Measurements from ENCODE around the gene SUPV3L1. TPM values are rescaled to one million over a fixed set of nuclear protein-coding genes. Genes with fewer than 3 reads are reported as not detected.

Gene SUPV3L1
- total and polyA plus RNA-seq, 9 of the 15 experiments (the other 6 are each of a cell fraction or from before 2014, with no cell fraction given): 45.2 to 156 (median 92.6) TPM

GRCh38 chr10:69145864-69146263 is 34.2 kb upstream of the SUPV3L1 start:
- H4K20me1 ChIP-seq (replicated peaks; ENCODE audit: control insufficient read depth, insufficient read depth, low read length): no peaks in the 10 kb centered on the region
- no peak overlapping the region for H3K4me3 ChIP-seq
- H3K27me3 ChIP-seq (ENCODE audit: control insufficient read depth in 2 of 2, insufficient read depth in 2 of 2, low read length in 2 of 2): no peaks in the 10 kb centered on the region
- H3K36me3 ChIP-seq (ENCODE audit: control insufficient read depth, insufficient read depth, low read length): peaks cover 12% of the 10 kb centered on the region; the same call in 1 of the 3 replicates
- H3K4me1 ChIP-seq (replicated peaks in 1 of 2; ENCODE audit: control insufficient read depth in 2 of 2, insufficient read depth in 2 of 2, low read length in 2 of 2): no peaks in the 10 kb centered on the region; a peak in 1 of 5 replicates
- ATAC-seq (no peak), FAIRE-seq (no peak), DNase-seq (ENCODE audit: extremely low read depth in 1 of 4, low spot score in 3 of 4) (no peak)
- no peak overlapping the region for H3K4me2 ChIP-seq (ENCODE audit: insufficient read depth, low read length)
- peaks cover 85% of the 10 kb centered on the region for H3K79me2 ChIP-seq (ENCODE audit: control insufficient read depth, insufficient read depth, low read length)
- TF ChIP-seq ZNF24 (IDR thresholded peaks at IDR 0.05): peak; percentile 78
- no peak for TF ChIP-seq CHAMP1 (IDR thresholded peaks at IDR 0.05)
- 0 out of 2 replicates have a peak, but pooled peaks have one; percentile 19 for TF ChIP-seq ZNF507 (tag; conservative IDR thresholded peaks at IDR 0.05)
- no peak overlapping the region for H3K27ac ChIP-seq (ENCODE audit: extremely low read depth, low read depth, low read length)
- intact Hi-C loops (cut with micrococcal nuclease) (no loop called here), in situ Hi-C loops (cut with MboI) (no loop called here)
- no TSS peak for BruUV-seq (replicated peaks)
- no peaks in the 10 kb centered on the region for H3K9me3 ChIP-seq (replicated peaks; ENCODE audit: control insufficient read depth, insufficient read depth, low read depth, low read length)
- ChIA-PET POLR2A (interaction anchor here (0.6 to 0.7 kb wide), 2 partner anchors 9 to 21 kb away, joined by 3 read pairs; no protein-coding TSS in a partner anchor), CTCF (ENCODE audit: low intra/inter-chr PET ratio) (no interaction called here)
- no peaks in the 10 kb centered on the region for H3K9me1 ChIP-seq (ENCODE audit: control insufficient read depth, insufficient read depth, low read length)
- 91% methylated on average over 8 of the region's 8 CpGs for WGBS (ENCODE audit: insufficient coverage, low coverage, missing lambda C conversion rate)
- no peak overlapping the region for H3K9ac ChIP-seq (ENCODE audit: insufficient read depth in 1 of 2, low read depth in 2 of 2, low read length in 2 of 2)
- H2AFZ ChIP-seq (ENCODE audit: low read depth, low read length): no peak overlapping the region

GRCh38 chr10:69146759-69147158 is 33.3 kb upstream of the SUPV3L1 start:
- Histone ChIP-seq H3K27ac (ENCODE audit: extremely low read depth, low read depth, low read length) (peak overlapping the region; percentile 51; the same call in 1 of the 3 replicates), H3K9ac (ENCODE audit: insufficient read depth in 1 of 2, low read depth in 2 of 2, low read length in 2 of 2) (no peak overlapping the region), H3K9me3 (replicated peaks; ENCODE audit: control insufficient read depth, insufficient read depth, low read depth, low read length) (no peaks in the 10 kb centered on the region), H3K27me3 (ENCODE audit: control insufficient read depth in 2 of 2, insufficient read depth in 2 of 2, low read length in 2 of 2) (no peaks in the 10 kb centered on the region), H2AFZ (ENCODE audit: low read depth, low read length) (no peak overlapping the region), H4K20me1 (replicated peaks; ENCODE audit: control insufficient read depth, insufficient read depth, low read length) (no peaks in the 10 kb centered on the region), H3K4me2 (ENCODE audit: insufficient read depth, low read length) (no peak overlapping the region), H3K79me2 (ENCODE audit: control insufficient read depth, insufficient read depth, low read length) (peaks cover 82% of the 10 kb centered on the region), H3K4me3 (no peak overlapping the region), H3K4me1 (replicated peaks in 1 of 2; ENCODE audit: control insufficient read depth in 2 of 2, insufficient read depth in 2 of 2, low read length in 2 of 2) (no peaks in the 10 kb centered on the region; a peak in 1 of 5 replicates), H3K36me3 (ENCODE audit: control insufficient read depth, insufficient read depth, low read length) (peaks cover 4% of the 10 kb centered on the region; the same call in 1 of the 3 replicates), H3K9me1 (ENCODE audit: control insufficient read depth, insufficient read depth, low read length) (no peaks in the 10 kb centered on the region)
- in situ Hi-C loops (cut with MboI): no loop called here
- ATAC-seq (peak; percentile 58), DNase-seq (ENCODE audit: extremely low read depth in 1 of 4, low spot score in 3 of 4) (peak in 1 of 4 experiments; percentile 20), FAIRE-seq (no peak)
- CTCF ChIA-PET (ENCODE audit: low intra/inter-chr PET ratio): no interaction called here
- intact Hi-C loops (cut with micrococcal nuclease): no loop called here
- no TSS peak for BruUV-seq (replicated peaks)
- POLR2A ChIA-PET: interaction anchor here (1.7 kb wide), 1 partner anchor 12 kb away, joined by 8 read pairs; no protein-coding TSS in a partner anchor
- WGBS (ENCODE audit: insufficient coverage, low coverage, missing lambda C conversion rate): 14% methylated on average over 2 of the region's 2 CpGs
- no peak for TF ChIP-seq MTF1 (CRISPR knock-in tag; IDR thresholded peaks at IDR 0.05; ENCODE audit: borderline replicate concordance)
- no peak for TF ChIP-seq TOE1 (IDR thresholded peaks at IDR 0.05; ENCODE audit: borderline replicate concordance)
- TF ChIP-seq TOE1 (CRISPR knock-in tag; IDR thresholded peaks at IDR 0.05; ENCODE audit: borderline replicate concordance, low read depth): no peak
- no peak for TF ChIP-seq KLF13 (tag; IDR thresholded peaks at IDR 0.05; ENCODE audit: borderline replicate concordance, low read depth)
- TF ChIP-seq ZNF24 (IDR thresholded peaks at IDR 0.05): no peak
- TF ChIP-seq DPF2 (IDR thresholded peaks at IDR 0.05): peak; percentile 43; the same call in 1 of the 2 replicates
- no peak for TF ChIP-seq KDM2B (CRISPR knock-in tag; IDR thresholded peaks at IDR 0.05)
- no peak for TF ChIP-seq RAD51 (IDR thresholded peaks at IDR 0.05; ENCODE audit: borderline replicate concordance, low read depth)
- no peak for TF ChIP-seq ARID2 (IDR thresholded peaks at IDR 0.05)
- no peak for TF ChIP-seq ZBED1 (IDR thresholded peaks at IDR 0.05)
- no peak for TF ChIP-seq ZFX (CRISPR knock-in tag; IDR thresholded peaks at IDR 0.05)
- TF ChIP-seq C11orf30 (IDR thresholded peaks at IDR 0.05; ENCODE audit: low read depth): peak; percentile 54; the same call in 1 of the 2 replicates

All from K562 (cell line).